Measurements from ENCODE around the gene ACO2. TPM values are rescaled to one million over a fixed set of nuclear protein-coding genes. Genes with fewer than 3 reads are reported as not detected.

The ACO2 gene
- total and polyA plus RNA-seq, 2 of the 13 experiments (the other 11 are each of a cell fraction or from before 2014, with no cell fraction given): 19.2 to 45.6 TPM

GRCh38 chr22:41532908-41533825 is 64.2 kb downstream of the ACO2 start (continued):
- TF ChIP-seq GRHL1 (CRISPR knock-in tag; conservative IDR thresholded peaks at IDR 0.05) (no peak), ESRRA (CRISPR knock-in tag; IDR thresholded peaks at IDR 0.05; ENCODE audit: low read depth) (no peak), RBM22 (optimal IDR thresholded peaks at IDR 0.05; ENCODE audit: low read length) (no peak), GPN1 (CRISPR knock-in tag; IDR thresholded peaks at IDR 0.05; ENCODE audit: borderline replicate concordance) (no peak), CREB1 (IDR thresholded peaks at IDR 0.05) (no peak), CREB1 (CRISPR knock-in tag; IDR thresholded peaks at IDR 0.05) (no peak), NONO (IDR thresholded peaks at IDR 0.05) (no peak), NONO (CRISPR knock-in tag; conservative IDR thresholded peaks at IDR 0.05) (no peak), CHD4 (IDR thresholded peaks at IDR 0.05; ENCODE audit: borderline replicate concordance, low read length) (no peak), CHCHD3 (CRISPR knock-in tag; IDR thresholded peaks at IDR 0.05) (no peak), YEATS2 (CRISPR knock-in tag; IDR thresholded peaks at IDR 0.05; ENCODE audit: borderline replicate concordance) (no peak), ZSCAN20 (CRISPR knock-in tag; IDR thresholded peaks at IDR 0.05; ENCODE audit: borderline replicate concordance) (no peak), TARDBP (CRISPR knock-in tag; IDR thresholded peaks at IDR 0.05) (no peak), ZSCAN22 (CRISPR knock-in tag; IDR thresholded peaks at IDR 0.05) (no peak), CEBPZ (IDR thresholded peaks at IDR 0.05; ENCODE audit: low read length) (no peak), POLR2AphosphoS2 (IDR thresholded peaks at IDR 0.05; ENCODE audit: low read depth, low read length) (no peak), ZNF678 (CRISPR knock-in tag; IDR thresholded peaks at IDR 0.05) (no peak), GATA4 (IDR thresholded peaks at IDR 0.05; ENCODE audit: borderline replicate concordance, low read depth) (no peak), NFRKB (IDR thresholded peaks at IDR 0.05) (no peak), ZNF253 (CRISPR knock-in tag; IDR thresholded peaks at IDR 0.05; ENCODE audit: borderline replicate concordance) (no peak), ZNF512 (CRISPR knock-in tag; IDR thresholded peaks at IDR 0.05) (no peak), ZNF737 (CRISPR knock-in tag; IDR thresholded peaks at IDR 0.05; ENCODE audit: borderline replicate concordance) (no peak)

All from HepG2 (cell line).